B cell (primary cell): ENCODE data around the gene SLC38A10. TPM values are rescaled to one million over a fixed set of nuclear protein-coding genes. Genes with fewer than 3 reads are reported as not detected.

Source experiments
- ATAC-seq: fragments of 200-7000 bp; cut with Tn5 transposase; one replicate; pipeline ENCODE4 v1.10.0; 2021; ENCODE audit warnings: low read depth, mild to moderate bottlenecking, moderate number of reproducible peaks, moderate library complexity
- CTCF ChIA-PET: fragments of 350-600 bp; sonication (Branson Sonifier 250); formaldehyde crosslinking; loops from one replicate; lab custom pipeline; 2021; ENCODE audit warnings: antibody characterized with exemption, inconsistent platforms; lab: Charles Lee
- POLR2A ChIA-PET: fragments of 350-600 bp; sonication (Branson Sonifier 250); formaldehyde crosslinking; loops from one replicate; lab custom pipeline; 2021; ENCODE audit warnings: antibody characterized with exemption; lab: Charles Lee
- DNase-seq: peaks from one replicate; pipeline ENCODE4 v3.0.0; 2013
- H2AFZ ChIP-seq: 2 replicates; pipeline ENCODE4 v1.6.1; 2012; ENCODE audit warnings: mild to moderate bottlenecking, low read depth, low read length; ENCODE audit not compliant: insufficient read depth, poor library complexity, severe bottlenecking
- H3K27ac ChIP-seq, 2 donors: 1 replicate in 1 of 2; 2 replicates in 1 of 2; pipeline ENCODE4 v1.5.1; 2012 to 2013; ENCODE audit warnings: low read length in 2 of 2, mild to moderate bottlenecking in 2 of 2, moderate library complexity in 1 of 2
- H3K27me3 ChIP-seq, 4 experiments: fragments of 200-600 bp in 1 of 4; sonication (generic) in 1 of 4; replicated peaks in 1 of 4; 1 replicate in 2 of 4; 2 replicates in 2 of 4; pipeline versions ENCODE4 v1.6.1 to v1.7.0; 2013 to 2016; ENCODE audit warnings: low read length in 3 of 4, mild to moderate bottlenecking in 2 of 4, mixed read lengths in 1 of 4, moderate library complexity in 1 of 4; ENCODE audit not compliant: insufficient read depth in 4 of 4, control insufficient read depth in 3 of 4; ENCODE audit errors: control extremely low read depth in 1 of 4
- H3K36me3 ChIP-seq, 2 experiments: replicated peaks in 1 of 2; 1 replicate in 1 of 2; 2 replicates in 1 of 2; pipeline versions ENCODE4 v1.6.1 to v1.7.1; 2013; ENCODE audit warnings: low read length in 1 of 2; ENCODE audit not compliant: insufficient read depth in 2 of 2, control insufficient read depth in 1 of 2; ENCODE audit errors: control extremely low read depth in 1 of 2, extremely low read depth in 1 of 2
- H3K4me1 ChIP-seq, 2 donors: fragments of 200-600 bp in 1 of 2; sonication (generic) in 1 of 2; 1 replicate in 1 of 2; 2 replicates in 1 of 2; pipeline versions ENCODE4 v1.5.1 to v1.6.1; 2013 to 2017; ENCODE audit warnings: low read length in 2 of 2; ENCODE audit not compliant: control insufficient read depth in 2 of 2, insufficient read depth in 2 of 2
- H3K4me2 ChIP-seq: replicated peaks from 2 replicates; pipeline ENCODE3; 2012; ENCODE audit warnings: mild to moderate bottlenecking, low read depth, low read length; ENCODE audit not compliant: poor library complexity, severe bottlenecking
- H3K4me3 ChIP-seq, 5 experiments: fragments of 200-600 bp in 1 of 5; sonication (generic) in 1 of 5; 1 replicate in 3 of 5; 2 replicates in 2 of 5; pipeline versions ENCODE4 v1.5.1 to v1.7.0; 2011 to 2016; ENCODE audit warnings: low read length in 4 of 5, mild to moderate bottlenecking in 4 of 5, low read depth in 2 of 5, control low read depth in 1 of 5, moderate library complexity in 1 of 5; ENCODE audit not compliant: insufficient read depth in 1 of 5; ENCODE audit errors: control extremely low read depth in 1 of 5, extremely low read depth in 1 of 5
- H3K79me2 ChIP-seq: fragments of 200-600 bp; sonication (generic); one replicate; pipeline ENCODE4 v1.6.0; 2016; ENCODE audit warnings: low read length; ENCODE audit not compliant: control insufficient read depth, insufficient read depth
- H3K9ac ChIP-seq: fragments of 200-600 bp; sonication (generic); 2 replicates; pipeline ENCODE4 v1.6.1; 2017; ENCODE audit warnings: mild to moderate bottlenecking, low read length, moderate library complexity
- H3K9me3 ChIP-seq, 3 donors: one replicate each; pipeline versions ENCODE4 v1.6.1 to v1.7.1; 2013; ENCODE audit warnings: low read length in 2 of 3; ENCODE audit not compliant: control insufficient read depth in 2 of 3, insufficient read depth in 1 of 3; ENCODE audit errors: control extremely low read depth in 1 of 3
- H4K20me1 ChIP-seq: 2 replicates; pipeline ENCODE4 v1.6.0; 2012; ENCODE audit warnings: mild to moderate bottlenecking, low read length; ENCODE audit not compliant: insufficient read depth, control insufficient read depth, poor library complexity, severe bottlenecking
- H3K27ac Mint-ChIP-seq: one replicate; pipeline ENCODE4 v1.8.0; 2021; ENCODE audit warnings: mixed read lengths
- H3K27me3 Mint-ChIP-seq: one replicate; pipeline ENCODE4 v1.8.0; 2021; ENCODE audit warnings: mixed read lengths
- H3K4me1 Mint-ChIP-seq: one replicate; pipeline ENCODE4 v1.8.0; 2021; ENCODE audit warnings: mixed read lengths
- H3K4me3 Mint-ChIP-seq: one replicate; pipeline ENCODE4 v1.8.0; 2021; ENCODE audit warnings: mixed read lengths
- H3K9me3 Mint-ChIP-seq: one replicate; pipeline ENCODE4 v1.8.0; 2022; ENCODE audit warnings: mixed read lengths; ENCODE audit not compliant: insufficient read depth
- CTCF ChIP-seq: fragments of 200-600 bp; IDR thresholded peaks from one replicate; pipeline ENCODE4 v1.8.0; 2022; ENCODE audit warnings: antibody characterized with exemption, mild to moderate bottlenecking
- EZH2 ChIP-seq: IDR thresholded peaks from 2 replicates; pipeline ENCODE4 v1.6.1; 2012; ENCODE audit warnings: borderline replicate concordance, low read depth, mild to moderate bottlenecking, moderate library complexity, low read length; ENCODE audit not compliant: insufficient read depth, poor library complexity, severe bottlenecking
- WGBS: methylation state at CpG from one replicate; pipeline ENCODE4 v1.1.5; 2013; ENCODE audit warnings: missing lambda C conversion rate; ENCODE audit not compliant: insufficient coverage; 5-methylcytosine and 5-hydroxymethylcytosine counted together
- intact Hi-C: fragments of 100-400 bp; cut with micrococcal nuclease; formaldehyde crosslinking; loops from one replicate; pipeline ENCODE4 v1.10.0; 2022
- polyA plus RNA-seq: library from polyadenylated mRNA; depleted of rRNA; stranded (reverse); fragments of >200 nt; gene quantifications from 2 replicates; pipeline ENCODE4 v1.2.3, GENCODE V29; 2012
- total RNA-seq, 2 donors: library from RNA; stranded (reverse); fragments of 120-200 nt in 1 of 2; gene quantifications; 1 replicate in 1 of 2; 2 replicates in 1 of 2; pipeline versions ENCODE4 v1.2.3 to v1.2.4, GENCODE V29; 2013 to 2022

SLC38A10 gene
- total and polyA plus RNA-seq, 2 donors (not counting 1 experiment from before 2014, with no cell fraction given), result 76.1 to 104 TPM

GRCh38 chr17:81325714-81326358, 30.7 kb upstream of the SLC38A10 start:
- CTCF ChIA-PET, result interaction anchor here (0.7 kb wide), 1 partner anchor 155 kb away, joined by 3 read pairs; no protein-coding TSS in a partner anchor
- H3K9ac ChIP-seq, result no peak overlapping the region

More at GRCh38 chr17:81325714-81326358, 30.7 kb upstream of the SLC38A10 start:
- Histone ChIP-seq H3K79me2 (no peaks in the 10 kb centered on the region), H3K36me3 (no peaks in the 10 kb centered on the region), H3K27ac (no peak overlapping the region), H3K4me1 (peaks cover 0 to 8% of the 10 kb centered on the region in 2 donors), H2AFZ (no peak overlapping the region), H3K27me3 (peaks cover 0 to 7% (median 0%) of the 10 kb centered on the region in 4 experiments), H3K4me3 (no peak overlapping the region), H3K4me2 (no peak overlapping the region), H3K9me3 (no peaks in the 10 kb centered on the region), H4K20me1 (no peaks in the 10 kb centered on the region)
- H3K27me3 Mint-ChIP-seq, result peaks cover 3% of the 10 kb centered on the region
- peaks cover 2% of the 10 kb centered on the region for H3K4me1 Mint-ChIP-seq
- no peaks in the 10 kb centered on the region for H3K9me3 Mint-ChIP-seq
- DNase-seq (no peak), ATAC-seq (no peak)
- no peak overlapping the region for H3K4me3 Mint-ChIP-seq
- intact Hi-C loops, result no loop called here
- POLR2A ChIA-PET, result no interaction called here
- 34% methylated on average over 7 of the region's 14 CpGs for WGBS
- TF ChIP-seq EZH2 (no peak), CTCF (no peak)
- no peak overlapping the region for H3K27ac Mint-ChIP-seq
